ENCODE measurements around the gene LAYN. TPM values are rescaled to one million over a fixed set of nuclear protein-coding genes. Genes with fewer than 3 reads are reported as not detected.

Gene LAYN
- total RNA-seq: 3.8 and 4.4 TPM in 2 replicates
- long read RNA-seq, transcript LAYN-201 (7 exons, 2,066 nt): major isoform, 10 of 13 reads
- long read RNA-seq, partial matches to known transcripts: 1 of 13 reads
- long read RNA-seq, other reads (novel, unspliced or antisense): 0 of 13 reads

GRCh38 chr11:111540114-111540936 lies at the start of gene LAYN:
Gene LAYN (plus strand): TSS chr11:111540720. CDS start chr11:111540844, 124 bp downstream.
- Mint-ChIP-seq H3K4me3 (peak within 1 kb of the TSS; percentile 80), H3K27ac (ENCODE audit: unreplicated experiment) (no peak within 1 kb of the TSS), H3K36me3 (ENCODE audit: low read depth) (no peaks in the 10 kb centered on the region), H3K4me1 (peaks cover 18% of the 10 kb centered on the region), H3K27me3 (ENCODE audit: low read depth) (peaks cover 72% of the 10 kb centered on the region), H3K9me3 (no peaks in the 10 kb centered on the region)
- peak; percentile 47 for DNase-seq (ENCODE audit: low read depth, low spot score)
- TF ChIP-seq CTCF (conservative IDR thresholded peaks at IDR 0.05): no peak

DNA sequence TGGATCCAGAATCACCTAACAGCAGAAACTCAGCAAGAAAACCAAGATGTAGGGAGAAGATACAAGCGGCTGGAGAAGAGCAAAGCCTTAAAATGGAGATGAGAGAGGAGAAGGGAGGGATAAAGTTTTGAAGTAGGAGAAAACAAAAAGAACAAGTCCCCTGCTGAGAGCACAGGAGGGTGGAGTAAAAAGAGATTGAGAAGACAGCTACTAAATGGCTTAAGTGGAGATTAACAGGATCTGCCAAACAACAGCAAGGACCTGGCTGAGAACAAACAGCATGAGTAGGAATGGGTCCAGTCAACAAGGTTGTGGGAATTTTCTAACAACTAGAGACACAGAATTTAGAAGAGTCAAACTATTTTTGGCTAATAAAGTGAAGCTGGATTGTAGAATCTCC lies 46.5 kb upstream of the LAYN start:
- Mint-ChIP-seq H3K9me3 (no peaks in the 10 kb centered on the region), H3K27ac (ENCODE audit: unreplicated experiment) (no peak overlapping the region), H3K27me3 (ENCODE audit: low read depth) (peaks cover 12% of the 10 kb centered on the region), H3K4me1 (no peaks in the 10 kb centered on the region), H3K36me3 (ENCODE audit: low read depth) (no peaks in the 10 kb centered on the region), H3K4me3 (no peak overlapping the region)
- TF ChIP-seq CTCF (conservative IDR thresholded peaks at IDR 0.05): no peak
- DNase-seq (ENCODE audit: low read depth, low spot score): no peak

DNA sequence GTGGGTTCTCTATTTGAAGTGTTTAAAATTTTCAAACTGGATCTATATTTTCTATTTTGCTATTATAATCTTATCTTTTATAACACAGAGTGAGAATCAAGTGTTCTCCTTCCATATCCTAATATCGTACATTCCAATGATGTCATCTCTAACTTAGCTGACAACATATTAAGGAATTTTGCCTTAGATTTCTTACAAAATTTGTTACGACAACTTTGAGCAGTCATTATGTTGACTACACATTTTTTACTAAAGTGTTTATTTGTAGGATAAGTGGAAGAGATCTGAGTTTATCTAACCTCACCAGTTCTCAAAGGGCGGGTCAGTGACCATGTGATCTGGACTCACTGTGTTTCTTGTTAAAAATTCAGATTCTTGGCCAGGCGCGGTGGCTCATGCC lies 41.0 kb upstream of the LAYN start:
- Mint-ChIP-seq H3K4me1 (no peaks in the 10 kb centered on the region), H3K9me3 (no peaks in the 10 kb centered on the region), H3K27me3 (ENCODE audit: low read depth) (peaks cover 18% of the 10 kb centered on the region), H3K4me3 (no peak overlapping the region), H3K27ac (ENCODE audit: unreplicated experiment) (no peak overlapping the region), H3K36me3 (ENCODE audit: low read depth) (no peaks in the 10 kb centered on the region)
- TF ChIP-seq CTCF (conservative IDR thresholded peaks at IDR 0.05): no peak
- no peak for DNase-seq (ENCODE audit: low read depth, low spot score)

GRCh38 chr11:111500481-111500880 lies 40.0 kb upstream of the LAYN start:
- peaks cover 26% of the 10 kb centered on the region for H3K27me3 Mint-ChIP-seq (ENCODE audit: low read depth)
- H3K36me3 Mint-ChIP-seq (ENCODE audit: low read depth): no peaks in the 10 kb centered on the region
- H3K27ac Mint-ChIP-seq (ENCODE audit: unreplicated experiment): no peak overlapping the region
- no peaks in the 10 kb centered on the region for H3K4me1 Mint-ChIP-seq
- peaks cover 2% of the 10 kb centered on the region for H3K9me3 Mint-ChIP-seq
- no peak for TF ChIP-seq CTCF (conservative IDR thresholded peaks at IDR 0.05)
- no peak overlapping the region for H3K4me3 Mint-ChIP-seq
- no peak for DNase-seq (ENCODE audit: low read depth, low spot score)

GRCh38 chr11:111502611-111503010 lies 37.9 kb upstream of the LAYN start:
- Mint-ChIP-seq H3K4me3 (no peak overlapping the region), H3K27me3 (ENCODE audit: low read depth) (peaks cover 32% of the 10 kb centered on the region), H3K36me3 (ENCODE audit: low read depth) (no peaks in the 10 kb centered on the region), H3K4me1 (no peaks in the 10 kb centered on the region), H3K27ac (ENCODE audit: unreplicated experiment) (no peak overlapping the region), H3K9me3 (peaks cover 3% of the 10 kb centered on the region)
- DNase-seq (ENCODE audit: low read depth, low spot score): no peak
- TF ChIP-seq CTCF (conservative IDR thresholded peaks at IDR 0.05): no peak
